ENCODE measurements around the gene RACGAP1. TPM values are rescaled to one million over a fixed set of nuclear protein-coding genes. Genes with fewer than 3 reads are reported as not detected.

The RACGAP1 gene
- total RNA-seq, 4 donors from 2014 or later: 13.8 to 20.4 (median 16.2) TPM

GRCh38 chr12:49949866-49950265 lies 75.4 kb downstream of the RACGAP1 start:
- H3K36me3 ChIP-seq: no peaks in the 10 kb centered on the region
- H3K9me3 ChIP-seq: no peaks in the 10 kb centered on the region
- H3K4me1 ChIP-seq: peaks cover 10% of the 10 kb centered on the region
- TF ChIP-seq POLR2A (IDR thresholded peaks at IDR 0.05) (no peak), EP300 (IDR thresholded peaks at IDR 0.05) (no peak), POLR2AphosphoS5 (IDR thresholded peaks at IDR 0.05) (no peak)
- TF ChIP-seq, protein P1, sequence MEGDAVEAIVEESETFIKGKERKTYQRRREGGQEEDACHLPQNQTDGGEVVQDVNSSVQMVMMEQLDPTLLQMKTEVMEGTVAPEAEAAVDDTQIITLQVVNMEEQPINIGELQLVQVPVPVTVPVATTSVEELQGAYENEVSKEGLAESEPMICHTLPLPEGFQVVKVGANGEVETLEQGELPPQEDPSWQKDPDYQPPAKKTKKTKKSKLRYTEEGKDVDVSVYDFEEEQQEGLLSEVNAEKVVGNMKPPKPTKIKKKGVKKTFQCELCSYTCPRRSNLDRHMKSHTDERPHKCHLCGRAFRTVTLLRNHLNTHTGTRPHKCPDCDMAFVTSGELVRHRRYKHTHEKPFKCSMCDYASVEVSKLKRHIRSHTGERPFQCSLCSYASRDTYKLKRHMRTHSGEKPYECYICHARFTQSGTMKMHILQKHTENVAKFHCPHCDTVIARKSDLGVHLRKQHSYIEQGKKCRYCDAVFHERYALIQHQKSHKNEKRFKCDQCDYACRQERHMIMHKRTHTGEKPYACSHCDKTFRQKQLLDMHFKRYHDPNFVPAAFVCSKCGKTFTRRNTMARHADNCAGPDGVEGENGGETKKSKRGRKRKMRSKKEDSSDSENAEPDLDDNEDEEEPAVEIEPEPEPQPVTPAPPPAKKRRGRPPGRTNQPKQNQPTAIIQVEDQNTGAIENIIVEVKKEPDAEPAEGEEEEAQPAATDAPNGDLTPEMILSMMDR (IDR thresholded peaks at IDR 0.05): no peak
- H3K27me3 ChIP-seq: peaks cover 10% of the 10 kb centered on the region
- H3K4me3 ChIP-seq: no peak overlapping the region
- DNase-seq (ENCODE audit: low spot score in 2 of 2): no peak
- no peak overlapping the region for H3K27ac ChIP-seq
- 98% methylated on average over 3 of the region's 3 CpGs for whole genome bisulfite sequencing

GRCh38 chr12:49948866-49949845 lies 76.1 kb downstream of the RACGAP1 start:
- no peaks in the 10 kb centered on the region for H3K36me3 ChIP-seq
- peaks cover 10% of the 10 kb centered on the region for H3K4me1 ChIP-seq
- no peak for DNase-seq (ENCODE audit: low spot score in 2 of 2)
- H3K9me3 ChIP-seq: no peaks in the 10 kb centered on the region
- H3K4me3 ChIP-seq: no peak overlapping the region
- H3K27ac ChIP-seq: no peak overlapping the region
- TF ChIP-seq POLR2A (IDR thresholded peaks at IDR 0.05): no peak
- TF ChIP-seq, protein P1 (IDR thresholded peaks at IDR 0.05): no peak
- TF ChIP-seq EP300 (IDR thresholded peaks at IDR 0.05): no peak
- no peak for TF ChIP-seq POLR2AphosphoS5 (IDR thresholded peaks at IDR 0.05)
- H3K27me3 ChIP-seq: peaks cover 4% of the 10 kb centered on the region
- WGBS: 91% methylated on average over 13 of the region's 13 CpGs

- Histone ChIP-seq H3K27me3 (no peaks in the 10 kb centered on the region), H3K27ac (no peak overlapping the region), H3K36me3 (no peaks in the 10 kb centered on the region), H3K4me3 (no peak overlapping the region), H3K4me1 (peaks cover 10% of the 10 kb centered on the region), H3K9me3 (no peaks in the 10 kb centered on the region)
- 69% methylated on average over 7 of the region's 7 CpGs for WGBS
- DNase-seq (ENCODE audit: low spot score in 2 of 2): no peak
- TF ChIP-seq POLR2AphosphoS5 (IDR thresholded peaks at IDR 0.05) (no peak), EP300 (IDR thresholded peaks at IDR 0.05) (no peak), POLR2A (IDR thresholded peaks at IDR 0.05) (no peak)
- TF ChIP-seq, protein P1 (IDR thresholded peaks at IDR 0.05): no peak
Observed at GRCh38 chr12:49947593-49948226, 77.6 kb downstream of the RACGAP1 start.

GRCh38 chr12:49946497-49946896 lies 78.8 kb downstream of the RACGAP1 start:
- DNase-seq (ENCODE audit: low spot score in 2 of 2): no peak
- no peak overlapping the region for H3K4me3 ChIP-seq
- no peaks in the 10 kb centered on the region for H3K9me3 ChIP-seq
- H3K27me3 ChIP-seq: no peaks in the 10 kb centered on the region
- no peak overlapping the region for H3K27ac ChIP-seq
- no peak for TF ChIP-seq POLR2A (IDR thresholded peaks at IDR 0.05)
- no peak for TF ChIP-seq EP300 (IDR thresholded peaks at IDR 0.05)
- TF ChIP-seq, protein P1 (IDR thresholded peaks at IDR 0.05): no peak
- no peak for TF ChIP-seq POLR2AphosphoS5 (IDR thresholded peaks at IDR 0.05)
- H3K36me3 ChIP-seq: no peaks in the 10 kb centered on the region
- H3K4me1 ChIP-seq: peaks cover 10% of the 10 kb centered on the region
- 73% methylated on average over 3 of the region's 3 CpGs for WGBS

- Histone ChIP-seq H3K9me3 (no peaks in the 10 kb centered on the region), H3K27me3 (no peaks in the 10 kb centered on the region), H3K36me3 (no peaks in the 10 kb centered on the region), H3K4me1 (peaks cover 10% of the 10 kb centered on the region), H3K27ac (peak overlapping the region; percentile 57), H3K4me3 (no peak overlapping the region)
- no peak for DNase-seq (ENCODE audit: low spot score in 2 of 2)
- no peak for TF ChIP-seq POLR2AphosphoS5 (IDR thresholded peaks at IDR 0.05)
- no peak for TF ChIP-seq EP300 (IDR thresholded peaks at IDR 0.05)
- TF ChIP-seq POLR2A (IDR thresholded peaks at IDR 0.05): no peak
- TF ChIP-seq, protein P1 (IDR thresholded peaks at IDR 0.05): no peak
- 82% methylated on average over 9 of the region's 9 CpGs for WGBS
Observed at GRCh38 chr12:49946086-49946485, 79.2 kb downstream of the RACGAP1 start.
